ENCODE data around the gene SYT15B. TPM values are rescaled to one million over a fixed set of nuclear protein-coding genes. Genes with fewer than 3 reads are reported as not detected.
"Not testable (repeated sequence)": the region's sequence is repeated elsewhere in the genome, so short reads cannot be mapped to it uniquely, and the experiment has no call there.

The SYT15B gene
- total RNA-seq: 1 to 10 TPM; 1.5 to 1.9 TPM

DNA sequence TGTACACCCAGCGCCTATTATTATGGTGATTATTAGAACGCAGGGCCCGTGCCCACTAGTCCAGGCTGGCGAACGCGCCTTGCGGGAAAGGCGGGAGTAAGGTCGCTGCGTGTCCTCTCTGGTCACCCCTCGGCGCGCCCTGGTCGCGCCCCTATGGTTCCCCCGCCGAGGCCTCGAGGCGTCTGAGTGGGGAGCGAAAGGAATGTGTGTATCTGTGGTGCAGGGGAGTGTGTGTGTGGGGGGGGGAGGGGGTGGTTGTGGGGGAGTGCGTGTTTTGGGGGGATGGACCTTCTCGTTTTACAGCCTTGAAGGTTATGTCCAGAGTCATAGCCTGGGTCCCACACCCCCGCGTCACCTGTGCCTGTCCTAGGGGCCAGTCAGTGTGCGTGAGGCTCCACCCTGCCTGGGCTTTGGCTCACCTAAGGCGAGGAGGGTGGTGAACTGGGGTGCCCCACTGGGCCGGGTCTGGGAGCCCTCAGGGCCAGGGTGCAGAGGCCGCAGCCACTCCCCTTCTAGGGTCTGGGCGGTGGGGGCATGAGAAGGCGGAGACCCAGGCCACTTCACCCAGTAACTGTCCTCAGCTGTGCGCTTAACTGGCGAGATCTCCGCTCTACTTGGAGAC, at the start of gene SYT15B:
Gene SYT15B (minus strand): TSS at position 39 of the 622 bp plus-strand sequence. CDS start 952 bp downstream, outside the sequence.
- DNase-seq (ENCODE audit: low spot score); H3K4me1 ChIP-seq; H3K27ac ChIP-seq; H3K9me3 ChIP-seq; H3K27me3 ChIP-seq; H3K36me3 ChIP-seq: not testable (repeated sequence)
- H3K4me3 ChIP-seq: peak within 1 kb of the TSS; percentile 11 to 41

DNA sequence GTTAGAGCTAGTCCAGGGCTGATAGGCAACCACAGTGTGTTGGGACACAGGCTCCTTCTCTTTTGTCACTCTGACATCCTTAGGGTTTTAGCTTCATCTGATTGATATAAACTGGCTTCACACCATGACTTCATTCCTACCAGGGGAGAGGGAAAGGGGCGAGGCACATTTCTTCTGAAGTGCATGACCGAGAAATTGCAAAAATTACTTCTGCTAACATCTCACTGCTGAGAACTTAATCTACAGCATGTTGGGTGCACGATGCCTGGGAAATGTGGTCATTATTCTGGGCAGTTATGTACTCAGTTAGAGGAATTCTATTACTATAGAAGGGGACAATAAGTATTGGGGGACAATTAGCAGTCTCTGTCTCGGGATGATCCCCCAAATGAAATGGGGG, 16.2 kb upstream of the SYT15B start:
- H3K27ac ChIP-seq; H3K4me3 ChIP-seq; H3K9me3 ChIP-seq; H3K27me3 ChIP-seq; DNase-seq (ENCODE audit: low spot score); H3K4me1 ChIP-seq; H3K36me3 ChIP-seq: not testable (repeated sequence)

DNA sequence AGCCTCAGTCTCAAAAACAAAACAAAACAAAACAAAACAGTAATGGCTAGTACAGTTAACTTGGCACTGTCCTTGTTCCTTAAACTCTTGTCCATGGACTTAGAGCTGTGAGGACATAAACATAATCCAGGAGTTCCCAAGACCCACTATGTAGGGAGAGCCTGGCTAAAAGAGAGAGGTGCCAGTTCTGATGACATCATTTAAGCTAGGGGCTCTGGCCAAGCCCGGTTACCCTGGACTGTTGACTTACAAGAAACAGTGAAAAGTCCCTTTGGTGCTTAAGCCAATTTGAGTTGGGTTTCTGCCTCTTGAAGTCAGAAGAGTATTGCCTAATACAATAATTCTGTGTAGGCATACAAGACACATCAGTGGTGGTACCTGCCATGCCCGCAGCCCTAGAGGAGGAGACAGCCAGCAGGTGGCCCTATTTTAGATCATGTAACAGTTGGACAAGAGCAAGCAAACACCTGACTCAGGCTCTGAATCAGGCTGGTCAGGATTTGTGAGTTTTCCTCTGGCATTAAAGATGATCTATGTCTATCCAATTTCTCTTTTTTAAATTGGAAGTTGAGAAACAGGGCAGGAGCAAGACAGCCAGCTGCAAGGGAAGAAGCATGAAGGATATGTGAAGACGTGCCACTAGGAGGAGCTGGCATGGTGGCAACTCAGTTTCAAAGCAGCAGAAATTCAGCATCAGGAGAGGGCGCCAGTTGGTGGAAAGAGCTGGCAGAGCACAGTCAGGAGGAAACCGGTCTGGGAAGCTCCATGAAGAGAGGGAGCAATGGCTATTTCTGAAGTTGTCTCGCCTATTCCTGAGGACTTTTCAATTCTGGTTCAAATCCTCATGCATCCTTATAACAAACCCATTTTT, 12.2 kb upstream of the SYT15B start:
- H3K27me3 ChIP-seq; DNase-seq (ENCODE audit: low spot score); H3K27ac ChIP-seq; H3K4me3 ChIP-seq; H3K9me3 ChIP-seq; H3K36me3 ChIP-seq; H3K4me1 ChIP-seq: not testable (repeated sequence)
- TF ChIP-seq, protein P1, sequence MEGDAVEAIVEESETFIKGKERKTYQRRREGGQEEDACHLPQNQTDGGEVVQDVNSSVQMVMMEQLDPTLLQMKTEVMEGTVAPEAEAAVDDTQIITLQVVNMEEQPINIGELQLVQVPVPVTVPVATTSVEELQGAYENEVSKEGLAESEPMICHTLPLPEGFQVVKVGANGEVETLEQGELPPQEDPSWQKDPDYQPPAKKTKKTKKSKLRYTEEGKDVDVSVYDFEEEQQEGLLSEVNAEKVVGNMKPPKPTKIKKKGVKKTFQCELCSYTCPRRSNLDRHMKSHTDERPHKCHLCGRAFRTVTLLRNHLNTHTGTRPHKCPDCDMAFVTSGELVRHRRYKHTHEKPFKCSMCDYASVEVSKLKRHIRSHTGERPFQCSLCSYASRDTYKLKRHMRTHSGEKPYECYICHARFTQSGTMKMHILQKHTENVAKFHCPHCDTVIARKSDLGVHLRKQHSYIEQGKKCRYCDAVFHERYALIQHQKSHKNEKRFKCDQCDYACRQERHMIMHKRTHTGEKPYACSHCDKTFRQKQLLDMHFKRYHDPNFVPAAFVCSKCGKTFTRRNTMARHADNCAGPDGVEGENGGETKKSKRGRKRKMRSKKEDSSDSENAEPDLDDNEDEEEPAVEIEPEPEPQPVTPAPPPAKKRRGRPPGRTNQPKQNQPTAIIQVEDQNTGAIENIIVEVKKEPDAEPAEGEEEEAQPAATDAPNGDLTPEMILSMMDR (IDR thresholded peaks at IDR 0.05): peak; percentile 17 to 43

DNA sequence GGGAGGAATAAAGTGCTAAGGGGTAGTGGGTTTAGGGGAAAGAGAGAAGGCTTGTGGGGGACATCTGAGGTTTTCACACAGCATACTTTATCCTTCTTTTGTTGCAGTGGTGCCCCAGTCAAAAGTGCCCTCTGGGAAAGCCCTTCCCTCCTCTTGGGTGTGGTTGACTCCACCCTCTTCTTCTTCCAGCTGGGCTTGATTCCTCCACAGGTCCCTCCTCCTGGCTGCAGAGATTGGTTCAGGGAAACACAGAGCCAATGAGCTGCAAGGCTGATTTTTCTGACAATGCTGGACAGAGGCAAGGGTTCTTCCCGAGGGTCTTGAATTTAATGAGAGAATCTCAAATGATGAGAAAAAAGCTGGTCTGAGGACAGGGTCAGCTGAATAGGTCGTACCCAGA, 7.4 kb upstream of the SYT15B start:
- H3K27me3 ChIP-seq; DNase-seq (ENCODE audit: low spot score); H3K4me1 ChIP-seq; H3K9me3 ChIP-seq; H3K4me3 ChIP-seq; H3K36me3 ChIP-seq; H3K27ac ChIP-seq: not testable (repeated sequence)

DNA sequence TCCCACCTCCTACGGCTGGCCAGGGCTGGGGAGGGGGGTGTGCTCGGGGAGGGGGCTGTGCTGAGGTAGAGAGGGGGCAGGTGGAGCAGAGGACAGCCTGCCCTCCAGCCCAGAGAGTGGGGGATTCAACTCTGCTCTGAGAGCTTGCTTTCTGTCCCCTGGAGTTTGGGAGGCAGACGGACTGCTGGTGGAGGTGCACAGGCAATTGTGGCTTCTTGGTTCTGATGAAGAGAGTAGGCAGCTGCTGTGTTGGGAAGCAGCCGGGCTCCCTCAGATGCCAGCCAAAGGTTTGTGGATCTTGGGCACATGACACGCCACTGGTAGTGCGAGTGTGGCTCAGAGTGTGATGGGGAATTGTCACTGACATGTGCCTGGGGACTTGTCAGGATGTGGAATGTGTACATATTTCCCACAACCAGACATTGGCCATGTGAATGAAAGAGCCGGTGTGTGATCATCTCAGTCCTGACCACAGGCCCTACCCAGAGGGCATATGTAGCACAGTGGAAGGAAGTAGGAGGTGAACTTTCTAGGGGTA, 5.3 kb upstream of the SYT15B start:
- not testable (repeated sequence) for H3K36me3 ChIP-seq; H3K4me1 ChIP-seq; DNase-seq (ENCODE audit: low spot score); H3K4me3 ChIP-seq; H3K9me3 ChIP-seq; H3K27me3 ChIP-seq; H3K27ac ChIP-seq

DNA sequence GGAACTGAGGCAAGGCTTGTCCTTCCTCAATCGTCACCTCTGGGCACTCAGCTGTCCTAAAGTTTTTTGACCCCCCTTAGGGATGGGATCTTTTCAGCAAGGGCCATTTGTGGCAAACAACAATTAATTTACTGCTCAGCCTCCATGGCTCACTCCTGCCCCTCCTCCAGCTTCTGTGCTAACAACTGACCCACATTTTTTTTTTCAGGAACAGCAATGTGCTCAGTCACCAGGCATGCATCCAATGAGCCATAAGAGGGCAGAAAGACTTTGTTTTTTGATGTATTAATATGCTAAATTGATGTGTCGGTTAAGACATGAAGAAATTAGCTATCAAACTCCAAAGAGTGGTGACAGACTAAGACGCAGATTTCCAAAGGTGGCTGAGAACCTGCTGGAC, 4.7 kb upstream of the SYT15B start:
- H3K27ac ChIP-seq; H3K4me1 ChIP-seq; H3K9me3 ChIP-seq; H3K36me3 ChIP-seq; DNase-seq (ENCODE audit: low spot score); H3K27me3 ChIP-seq; H3K4me3 ChIP-seq: not testable (repeated sequence)

DNA sequence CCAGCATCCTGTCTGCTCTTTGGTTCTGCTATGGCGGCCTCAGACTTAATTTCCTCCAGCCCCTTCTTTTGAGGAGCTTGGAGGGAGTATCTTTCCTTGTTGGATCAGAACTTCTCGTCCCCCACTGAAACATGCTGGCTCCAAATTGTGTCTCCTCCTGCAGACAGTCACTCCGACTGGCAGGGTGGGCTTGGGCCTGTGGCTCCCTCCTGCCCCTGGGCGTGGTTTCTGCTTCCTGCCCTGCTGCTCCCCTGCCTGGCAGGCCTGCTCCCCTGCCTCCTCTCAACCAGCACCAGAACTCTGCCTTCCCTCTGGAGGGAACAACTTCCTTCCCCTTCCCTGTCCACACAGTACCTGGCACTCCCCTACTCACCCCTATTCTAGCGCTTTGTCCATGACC, 3.8 kb upstream of the SYT15B start:
- H3K36me3 ChIP-seq; H3K27me3 ChIP-seq; H3K4me1 ChIP-seq; H3K4me3 ChIP-seq; H3K27ac ChIP-seq; H3K9me3 ChIP-seq; DNase-seq (ENCODE audit: low spot score): not testable (repeated sequence)

DNA sequence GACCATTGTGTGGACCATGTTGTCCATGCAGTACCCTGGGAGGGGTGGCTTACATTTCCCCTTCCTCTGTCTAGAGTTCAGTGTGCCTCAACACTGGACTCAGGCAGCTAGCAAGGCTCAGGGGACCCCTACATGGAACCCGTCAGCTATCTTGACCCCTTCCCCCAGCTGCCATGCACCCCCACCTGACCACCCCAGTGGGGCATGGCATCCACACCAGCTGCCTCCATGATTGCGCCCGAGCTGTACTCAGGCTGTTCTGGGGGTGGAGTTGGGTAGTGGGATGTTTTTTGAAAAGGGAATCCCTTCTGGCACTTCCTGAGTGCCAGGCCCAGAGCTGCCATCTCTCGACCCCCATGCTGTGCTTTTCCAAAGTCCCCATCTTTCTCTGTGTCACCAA, 1.8 kb upstream of the SYT15B start:
- DNase-seq (ENCODE audit: low spot score): not testable (repeated sequence)

DNA sequence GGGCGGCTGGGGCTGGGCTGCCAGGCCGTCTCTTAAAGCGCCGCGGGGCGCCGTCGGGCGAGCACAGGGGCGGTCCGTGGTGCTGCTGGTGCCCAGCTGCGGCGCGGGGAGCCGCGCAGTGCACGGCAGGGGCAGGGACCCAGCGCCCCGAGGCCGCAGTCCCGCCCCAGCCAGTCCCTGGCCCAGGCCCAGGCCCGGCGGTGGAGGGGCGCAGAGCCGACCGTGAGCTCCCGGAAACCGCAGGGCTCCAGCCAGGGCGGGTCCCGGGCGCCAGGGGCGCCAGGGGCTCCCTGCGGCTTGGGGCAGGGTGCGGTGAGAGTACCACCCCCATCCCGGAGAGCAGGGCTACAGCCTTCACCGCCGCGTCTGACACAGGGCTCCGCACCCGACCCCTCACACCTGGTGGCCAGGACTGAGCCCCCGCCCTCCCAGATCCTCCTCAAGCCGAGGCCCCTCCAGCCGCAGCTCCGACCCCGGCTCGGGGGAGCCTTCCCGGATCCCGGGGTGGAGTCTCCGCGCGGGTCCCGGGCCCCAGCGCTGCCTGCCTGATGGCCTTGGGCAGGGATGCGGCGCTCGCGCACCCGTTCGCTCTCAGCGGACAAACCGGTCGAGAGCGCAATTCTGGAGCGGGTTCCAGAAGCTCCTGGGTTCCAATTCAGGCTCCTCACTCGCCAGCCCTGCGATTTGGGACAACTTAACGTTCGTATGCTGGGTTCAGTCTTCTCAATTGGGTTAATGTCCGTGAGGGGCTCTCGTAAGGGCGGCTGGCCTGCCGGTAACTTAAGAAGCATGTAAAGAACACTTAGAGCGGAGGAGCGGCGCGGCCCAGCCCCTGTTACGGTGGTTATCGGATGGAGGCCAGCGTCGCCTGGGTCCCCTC, 478 bp downstream of the SYT15B start:
- not testable (repeated sequence) for DNase-seq (ENCODE audit: low spot score); H3K27me3 ChIP-seq; H3K27ac ChIP-seq; H3K9me3 ChIP-seq; H3K36me3 ChIP-seq; H3K4me1 ChIP-seq
- H3K4me3 ChIP-seq: peak overlapping the region; percentile 11 to 41

More for the DNA sequence above, 1.8 kb upstream of the SYT15B start:
- H3K27me3 ChIP-seq, H3K36me3 ChIP-seq, H3K4me1 ChIP-seq, H3K9me3 ChIP-seq, H3K27ac ChIP-seq, H3K4me3 ChIP-seq: not testable (repeated sequence)

DNA sequence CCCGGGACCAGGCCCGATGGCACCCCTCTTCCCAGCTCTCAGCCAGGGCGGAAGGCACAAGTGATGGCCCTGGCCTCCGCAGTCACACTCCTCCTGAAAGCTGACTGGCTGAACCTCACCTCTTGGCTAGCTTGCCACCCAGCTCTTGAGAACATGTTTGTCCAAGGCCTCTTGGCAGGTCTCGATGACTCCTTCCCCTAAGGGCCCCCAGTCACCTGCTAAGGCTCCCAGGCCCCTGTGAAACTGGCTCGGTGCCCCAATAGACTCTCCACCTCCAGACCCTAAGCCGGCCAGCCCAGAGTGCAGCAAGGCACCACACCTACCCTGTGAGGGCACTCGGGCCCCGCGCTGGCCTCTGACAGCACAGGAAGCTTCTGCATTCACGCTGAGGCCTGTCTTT, 4.5 kb downstream of the SYT15B start:
- not testable (repeated sequence) for H3K36me3 ChIP-seq; DNase-seq (ENCODE audit: low spot score); H3K4me1 ChIP-seq; H3K27ac ChIP-seq; H3K9me3 ChIP-seq; H3K4me3 ChIP-seq; H3K27me3 ChIP-seq

DNA sequence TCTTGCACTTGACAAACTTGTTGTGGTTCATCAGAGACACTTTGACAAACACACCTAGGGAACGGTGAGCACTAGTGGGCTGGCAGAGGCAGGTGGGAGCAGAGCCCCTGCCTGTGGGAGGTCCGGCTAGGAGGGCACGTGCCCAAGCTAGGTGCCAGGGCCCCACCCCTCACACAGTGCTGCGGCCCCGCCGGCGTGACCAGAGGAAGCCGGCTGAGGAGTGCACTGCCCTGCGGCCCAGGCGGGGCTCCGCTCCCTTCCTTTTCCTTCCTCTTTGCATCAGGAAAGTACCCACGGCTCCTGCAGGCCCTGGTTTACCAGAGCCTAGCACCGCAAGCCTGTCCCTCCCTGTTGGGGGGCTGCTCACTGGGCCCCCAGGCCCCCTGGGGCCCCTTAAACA, 7.2 kb downstream of the SYT15B start:
- not testable (repeated sequence) for DNase-seq (ENCODE audit: low spot score); H3K4me1 ChIP-seq; H3K27me3 ChIP-seq; H3K27ac ChIP-seq; H3K9me3 ChIP-seq; H3K36me3 ChIP-seq; H3K4me3 ChIP-seq

DNA sequence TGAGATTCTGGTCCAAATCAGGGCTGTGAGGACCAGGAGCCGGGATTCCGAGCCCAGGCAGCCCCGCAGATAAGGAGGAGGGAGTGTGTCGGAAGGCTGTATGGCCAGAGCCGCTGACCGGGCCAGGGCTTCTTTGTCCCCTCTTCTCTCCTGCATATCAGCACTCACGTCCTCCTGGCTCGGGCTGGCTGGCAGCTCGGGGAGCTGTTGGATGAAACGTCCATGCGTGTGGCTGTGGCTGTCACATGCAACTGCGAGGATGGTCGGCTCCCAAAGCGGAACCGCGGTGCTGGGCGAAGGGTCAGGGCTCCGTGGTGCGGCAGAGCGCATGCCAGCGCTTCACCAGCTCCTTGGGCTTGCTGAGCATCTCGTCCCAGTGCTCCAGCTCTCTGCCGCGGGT, 9.5 kb downstream of the SYT15B start:
- H3K9me3 ChIP-seq; H3K27ac ChIP-seq; H3K4me3 ChIP-seq; DNase-seq (ENCODE audit: low spot score); H3K36me3 ChIP-seq; H3K4me1 ChIP-seq; H3K27me3 ChIP-seq: not testable (repeated sequence)

DNA sequence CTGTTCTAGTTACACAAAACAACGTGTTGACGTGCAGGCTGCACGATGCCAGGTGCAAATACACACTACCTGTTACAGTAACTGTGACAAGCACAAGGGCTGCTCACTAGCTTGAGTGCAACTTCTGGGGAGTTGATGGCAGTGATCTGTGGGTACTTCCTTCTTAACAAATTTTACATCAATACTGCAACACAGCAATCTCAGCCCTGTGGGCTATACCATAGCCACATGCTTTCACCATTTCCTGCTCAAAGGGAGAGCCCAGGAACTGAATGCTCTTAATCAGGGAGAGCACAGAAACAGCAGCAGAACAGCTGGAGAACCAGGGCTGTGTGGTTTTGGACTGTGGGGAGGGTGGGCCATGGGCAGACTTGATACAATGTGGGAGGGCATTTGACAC, 10.2 kb downstream of the SYT15B start:
- not testable (repeated sequence) for H3K9me3 ChIP-seq; DNase-seq (ENCODE audit: low spot score); H3K4me3 ChIP-seq; H3K36me3 ChIP-seq; H3K27ac ChIP-seq; H3K27me3 ChIP-seq; H3K4me1 ChIP-seq

Measured in right atrium auricular region (tissue), 2 donors.